COLO829 (cell line): ENCODE measurements around the gene IL25.
"Not testable (repeated sequence)": the region's sequence is repeated elsewhere in the genome, so short reads cannot be mapped to it uniquely, and the experiment has no call there.

Source experiments
- DNase-seq: peaks from one replicate; pipeline ENCODE4 v3.0.0; 2012; ENCODE audit warnings: low spot score

Gene IL25

DNA sequence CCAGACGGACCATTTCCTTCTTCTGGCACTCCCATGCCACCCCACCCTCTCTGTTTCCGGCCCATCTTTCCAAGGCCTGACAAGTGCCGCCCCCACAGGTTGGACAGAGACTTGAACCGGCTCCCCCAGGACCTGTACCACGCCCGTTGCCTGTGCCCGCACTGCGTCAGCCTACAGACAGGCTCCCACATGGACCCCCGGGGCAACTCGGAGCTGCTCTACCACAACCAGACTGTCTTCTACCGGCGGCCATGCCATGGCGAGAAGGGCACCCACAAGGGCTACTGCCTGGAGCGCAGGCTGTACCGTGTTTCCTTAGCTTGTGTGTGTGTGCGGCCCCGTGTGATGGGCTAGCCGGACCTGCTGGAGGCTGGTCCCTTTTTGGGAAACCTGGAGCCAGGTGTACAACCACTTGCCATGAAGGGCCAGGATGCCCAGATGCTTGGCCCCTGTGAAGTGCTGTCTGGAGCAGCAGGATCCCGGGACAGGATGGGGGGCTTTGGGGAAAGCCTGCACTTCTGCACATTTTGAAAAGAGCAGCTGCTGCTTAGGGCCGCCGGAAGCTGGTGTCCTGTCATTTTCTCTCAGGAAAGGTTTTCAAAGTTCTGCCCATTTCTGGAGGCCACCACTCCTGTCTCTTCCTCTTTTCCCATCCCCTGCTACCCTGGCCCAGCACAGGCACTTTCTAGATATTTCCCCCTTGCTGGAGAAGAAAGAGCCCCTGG is 3.1 kb downstream of the IL25 start:
- DNase-seq: no peak

GRCh38 chr14:23376482-23377197 is 4.0 kb downstream of the IL25 start, which contains the start of gene CMTM5:
TSS of gene CMTM5 (plus strand) at chr14:23377046. CDS start at chr14:23377252, 206 bp downstream.
- DNase-seq: peak; percentile 26

DNA sequence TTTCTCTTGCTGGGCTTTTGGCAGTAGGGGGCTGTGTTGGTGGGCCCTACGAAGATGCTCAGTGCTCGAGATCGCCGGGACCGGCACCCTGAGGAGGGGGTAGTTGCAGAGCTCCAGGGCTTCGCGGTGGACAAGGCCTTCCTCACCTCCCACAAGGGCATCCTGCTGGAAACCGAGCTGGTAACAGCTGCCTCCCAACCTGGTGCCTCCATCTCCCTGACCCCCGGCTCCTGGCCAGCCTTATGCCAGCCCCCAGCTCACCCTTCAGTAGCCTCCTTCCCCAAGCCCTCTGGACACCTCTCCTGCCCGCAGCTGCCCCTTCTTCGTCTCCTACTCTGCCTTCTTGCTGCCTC is 4.6 kb downstream of the IL25 start:
- DNase-seq: no peak

GRCh38 chr14:23377573-23378563 is 5.3 kb downstream of the IL25 start:
- no peak for DNase-seq

GRCh38 chr14:23378612-23379220 is 6.1 kb downstream of the IL25 start:
- DNase-seq: no peak

DNA sequence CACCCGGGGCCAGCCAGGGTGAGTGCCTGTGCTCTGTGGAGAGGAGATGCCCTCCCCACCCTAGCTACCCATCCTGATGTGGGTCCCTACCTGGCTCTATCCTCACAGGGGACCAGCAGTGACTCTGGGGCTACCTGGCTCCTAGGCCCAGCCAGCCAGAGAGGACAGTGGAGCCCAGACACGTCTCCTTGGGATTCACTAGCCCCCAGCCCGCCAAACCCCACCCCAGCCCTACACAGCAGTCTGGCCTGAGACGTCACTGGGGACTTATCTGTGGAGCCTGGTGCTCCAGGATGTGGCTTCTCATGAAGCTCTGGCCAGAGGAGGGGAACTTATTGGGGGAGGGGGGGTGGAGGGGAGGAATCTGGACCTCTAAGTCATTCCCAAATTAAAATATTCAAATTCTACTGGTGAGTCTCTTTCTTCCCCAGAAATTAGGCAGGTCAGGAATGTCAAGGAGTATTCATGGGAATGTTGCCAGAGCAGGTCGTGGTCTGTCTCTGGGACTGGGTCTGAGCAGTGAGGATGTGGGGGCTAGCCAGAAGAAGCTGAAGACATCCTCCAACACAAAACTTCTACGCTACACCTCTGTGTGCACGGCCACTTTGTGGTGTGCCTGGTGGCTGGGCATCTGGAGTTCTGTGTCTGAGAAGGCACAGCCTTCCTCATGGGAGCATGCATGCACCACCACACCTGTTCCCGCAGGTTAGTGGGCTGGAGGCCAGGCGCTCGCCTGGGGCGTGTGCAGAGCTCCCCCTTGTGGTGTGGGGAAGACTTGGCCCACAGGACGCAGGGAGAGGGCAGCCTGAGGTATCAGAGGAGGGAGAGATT is 7.0 kb downstream of the IL25 start:
- DNase-seq: peak; percentile 45

GRCh38 chr14:23380197-23380914 is 7.7 kb downstream of the IL25 start:
- no peak for DNase-seq

- DNase-seq: no peak
Observed at GRCh38 chr14:23380976-23381375, 8.4 kb downstream of the IL25 start.

- no peak for DNase-seq
Observed at GRCh38 chr14:23381871-23382270, 9.3 kb downstream of the IL25 start.

- no peak for DNase-seq
Observed at GRCh38 chr14:23382276-23382675, 9.7 kb downstream of the IL25 start.

DNA sequence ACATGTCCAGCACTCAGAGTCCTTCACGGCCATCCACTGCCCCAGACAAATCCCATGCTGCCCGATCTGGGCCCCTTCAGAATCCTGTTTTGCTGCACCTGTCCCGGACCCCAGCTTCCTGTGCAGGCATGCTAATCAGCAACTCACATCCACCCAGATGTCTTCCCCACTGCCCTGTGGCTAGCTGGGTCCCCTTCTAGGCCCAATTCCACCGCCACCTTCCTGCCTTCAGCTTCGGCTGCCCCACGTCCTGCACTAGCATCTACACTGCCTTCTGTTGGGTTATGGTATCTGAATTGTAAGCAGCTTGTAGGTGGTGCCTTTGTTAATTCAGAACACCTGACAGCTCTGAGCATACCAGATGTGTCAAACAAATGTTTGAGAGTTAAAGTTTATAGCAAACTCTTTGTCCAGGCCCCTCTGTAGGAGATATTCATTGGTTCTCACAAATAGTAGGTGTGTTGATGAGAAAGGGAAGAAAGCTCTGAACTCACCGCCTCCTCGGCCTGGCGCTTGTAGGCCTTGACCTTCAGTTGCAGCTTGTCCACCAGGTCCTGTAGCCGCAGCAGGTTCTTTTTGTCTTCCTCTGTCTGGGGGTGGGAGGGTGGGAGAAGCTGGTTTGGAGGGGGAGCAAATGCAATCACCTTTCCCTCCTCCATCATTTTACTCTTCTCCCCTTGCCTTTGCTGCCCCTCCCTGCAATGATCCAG is 10.3 kb downstream of the IL25 start:
- no peak for DNase-seq

DNA sequence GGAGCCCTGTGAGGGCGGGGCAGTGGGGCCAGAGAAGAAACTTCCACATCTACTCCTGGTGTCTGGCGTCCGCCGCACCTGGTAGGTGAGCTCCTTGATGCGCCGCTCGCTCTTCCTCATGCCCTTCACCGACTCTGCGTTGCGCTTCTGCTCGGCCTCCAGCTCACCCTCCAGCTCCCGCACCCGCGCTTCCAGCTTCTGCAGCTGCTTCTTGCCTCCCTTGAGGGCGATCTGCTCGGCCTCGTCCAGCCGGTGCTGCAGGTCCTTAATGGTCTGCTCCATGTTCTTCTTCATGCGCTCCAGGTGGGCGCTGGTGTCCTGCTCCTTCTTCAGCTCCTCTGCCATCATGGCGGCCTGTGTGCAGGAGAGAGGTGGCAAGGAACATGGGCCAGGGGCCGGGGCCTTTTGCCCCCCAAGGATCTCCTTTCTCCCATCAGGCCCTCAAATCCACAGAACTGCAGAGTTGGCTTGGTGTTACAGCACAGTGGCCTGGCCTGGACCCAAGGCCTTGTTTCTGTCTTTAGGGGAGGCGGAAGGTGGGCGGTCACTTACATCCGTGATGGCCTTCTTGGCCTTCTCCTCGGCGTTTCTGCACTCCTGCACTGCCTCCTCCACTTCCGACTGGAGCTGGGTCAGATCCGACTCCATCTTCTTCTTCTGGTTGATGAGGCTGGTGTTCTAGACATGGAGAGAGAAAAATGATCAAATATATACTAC is 11.9 kb downstream of the IL25 start:
- DNase-seq: no peak

DNA sequence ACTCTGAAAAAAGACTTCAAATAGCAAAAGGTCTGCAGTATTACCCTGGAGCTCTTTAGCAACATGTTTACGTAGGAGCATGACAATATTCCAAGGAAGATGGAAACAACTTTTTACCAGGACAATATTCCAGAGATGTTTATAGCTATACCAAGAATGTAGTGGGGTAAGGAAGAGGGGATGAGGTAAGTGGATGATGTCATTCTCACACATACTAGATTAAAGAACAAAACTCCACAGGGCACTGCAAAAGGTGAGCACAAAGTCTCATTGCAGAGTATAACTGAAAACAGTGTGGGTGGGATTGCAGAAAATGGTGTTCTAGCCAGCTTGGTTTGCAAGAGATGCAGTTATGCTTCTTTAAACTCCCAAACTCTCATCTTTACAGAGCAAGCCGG is 12.6 kb downstream of the IL25 start:
- no peak for DNase-seq

DNA sequence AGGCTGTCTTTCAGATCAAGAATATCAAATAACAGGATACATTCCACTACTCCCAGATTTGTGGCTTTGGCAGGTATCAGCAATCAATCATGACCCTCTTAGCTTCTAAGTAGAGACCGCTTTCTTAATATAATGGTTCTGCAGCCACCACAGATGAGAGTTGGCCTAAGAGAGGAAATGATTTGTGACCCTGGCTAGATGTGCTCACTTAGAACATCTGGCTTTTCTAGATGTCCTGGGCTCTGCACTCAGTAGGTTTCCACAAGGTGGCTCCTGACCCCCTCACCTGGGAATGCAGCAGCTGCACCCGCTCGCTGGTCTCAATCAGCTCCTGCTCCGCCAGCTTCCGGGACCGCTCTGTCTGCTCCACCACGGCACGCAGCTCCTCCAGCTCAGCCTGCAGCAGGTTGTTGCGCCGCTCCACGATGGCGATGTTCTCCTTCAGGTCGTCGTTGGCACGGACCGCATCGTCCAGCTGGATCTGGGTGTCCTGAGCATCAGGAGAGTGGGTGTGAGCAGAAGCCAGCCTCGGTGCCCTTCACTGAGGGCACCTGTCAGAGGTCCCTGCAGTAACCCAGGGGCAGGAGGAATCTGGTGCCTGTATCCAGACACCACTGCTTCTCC is 13.1 kb downstream of the IL25 start:
- DNase-seq: no peak

DNA sequence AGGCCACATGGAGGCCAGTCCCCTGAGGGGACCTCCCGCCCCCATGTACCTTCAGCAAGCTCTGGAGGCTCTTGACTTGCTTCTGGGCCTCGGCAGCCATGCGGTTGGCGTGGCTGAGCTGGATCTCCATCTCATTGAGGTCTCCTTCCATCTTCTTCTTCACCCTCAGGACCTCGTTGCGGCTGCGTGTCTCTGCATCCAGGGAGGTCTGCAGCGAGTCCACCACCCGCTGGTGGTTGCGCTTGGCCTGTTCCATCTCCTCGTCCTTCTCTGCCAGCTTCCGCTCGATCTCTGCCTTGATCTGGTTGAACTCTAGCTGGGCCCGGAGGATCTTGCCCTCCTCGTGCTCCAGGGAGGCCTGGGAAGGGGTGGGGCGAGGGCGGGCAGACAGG is 13.7 kb downstream of the IL25 start:
- DNase-seq: not testable (repeated sequence)

DNA sequence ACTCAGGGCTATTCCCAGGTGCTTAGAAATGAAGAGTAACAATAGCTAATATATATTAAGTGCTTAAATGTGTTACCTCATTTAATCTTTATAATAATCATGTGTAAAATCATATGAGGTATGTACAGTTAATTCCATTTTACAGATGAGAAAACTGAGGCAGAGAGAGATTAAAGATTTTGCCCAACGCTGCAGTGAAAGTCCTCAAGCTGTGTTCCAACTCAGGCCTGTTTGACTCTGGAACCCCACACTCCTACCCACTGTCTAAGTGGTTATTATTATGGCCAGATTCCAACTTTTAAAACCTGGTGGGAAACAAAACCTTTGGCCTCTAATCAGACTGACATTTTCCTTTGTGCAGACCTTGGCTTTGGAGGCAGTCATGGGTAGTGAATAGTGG is 14.4 kb downstream of the IL25 start:
- no peak for DNase-seq

DNA sequence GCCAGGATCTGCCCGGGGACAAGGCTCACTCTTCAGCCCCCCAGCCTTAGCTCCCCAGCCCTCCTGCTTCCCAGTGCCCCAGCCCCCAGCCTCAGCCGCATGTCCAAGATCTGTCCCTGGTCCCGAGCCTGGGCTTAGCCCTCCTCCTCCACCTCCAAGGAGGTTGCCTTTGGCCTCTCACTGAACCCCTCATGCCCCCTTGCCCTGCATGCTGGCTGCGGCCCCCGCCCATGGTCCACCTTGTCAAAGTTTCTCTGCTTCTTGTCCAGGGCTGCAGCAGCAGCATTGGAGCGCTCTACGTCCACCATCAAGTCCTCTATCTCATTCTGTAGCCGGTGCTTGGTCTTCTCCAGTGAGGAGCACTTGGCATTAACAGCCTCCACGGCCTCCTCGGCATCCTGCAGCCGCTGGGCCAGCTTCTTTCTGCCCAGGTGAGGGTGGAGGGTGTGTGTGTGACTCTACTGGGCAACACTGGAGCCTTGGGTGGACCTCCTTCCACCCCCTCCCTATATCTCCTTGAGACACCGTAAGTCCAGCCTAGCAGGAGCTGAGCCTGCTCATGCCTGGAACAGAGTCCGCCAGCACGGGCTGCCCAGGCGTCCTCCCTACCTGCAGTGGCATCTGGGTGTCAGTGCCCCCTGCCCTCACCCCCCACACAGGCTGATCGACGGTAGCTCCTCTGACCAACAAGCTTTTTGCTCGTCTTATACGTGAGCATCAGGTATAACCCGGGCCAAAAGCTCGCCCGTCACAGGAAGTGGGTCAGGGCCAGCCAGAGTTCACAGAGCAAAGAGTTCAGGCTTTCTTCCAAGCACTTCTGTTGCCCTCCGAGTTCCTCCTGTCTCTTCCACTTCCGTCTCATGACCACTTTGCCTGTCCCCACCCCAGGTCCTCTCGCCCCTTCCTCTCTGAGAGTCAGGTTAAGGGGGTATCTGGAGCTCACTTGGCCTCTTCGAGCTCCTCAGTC is 15.6 kb downstream of the IL25 start:
- no peak for DNase-seq

DNA sequence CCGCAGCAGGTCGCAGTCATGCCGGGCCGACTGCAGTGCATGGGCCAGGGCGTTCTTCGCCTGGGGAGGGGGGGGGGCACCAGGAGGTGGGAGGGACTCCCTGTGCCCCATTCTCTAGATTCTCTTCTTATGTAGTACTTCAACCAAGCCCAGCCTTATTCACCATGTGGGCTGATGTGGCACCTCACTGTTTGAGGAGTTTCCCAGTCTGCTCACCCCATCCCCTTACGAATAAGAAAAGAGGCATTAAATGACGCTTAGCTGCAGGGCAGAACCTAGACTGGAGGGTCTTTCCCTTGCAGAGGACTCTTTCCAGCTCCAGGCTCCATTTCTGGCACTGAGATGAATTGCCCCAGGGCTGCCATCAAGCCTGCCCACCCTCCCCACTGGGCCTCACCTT is 16.4 kb downstream of the IL25 start:
- no peak for DNase-seq
